Breast epithelium (tissue), 4 donors: Measurements from ENCODE around the gene RAPGEF1. TPM values are rescaled to one million over a fixed set of nuclear protein-coding genes. Genes with fewer than 3 reads are reported as not detected.

Experiments used
- DNase-seq, 2 donors: peaks; one replicate each; pipeline ENCODE4 v3.0.0-alpha.2; 2019; ENCODE audit warnings: low spot score in 2 of 2
- H3K27ac ChIP-seq, 2 donors: fragments of 200-600 bp; sonication (generic) in 1 of 2; one replicate each; pipeline ENCODE4 v1.5.1; 2016 to 2019; ENCODE audit warnings: mild to moderate bottlenecking in 1 of 2
- H3K27me3 ChIP-seq, 2 donors: fragments of 200-600 bp; sonication (generic) in 1 of 2; one replicate each; pipeline versions ENCODE4 v1.5.1 to v1.6.0; 2017 to 2019; ENCODE audit warnings: control low read depth in 1 of 2, mild to moderate bottlenecking in 1 of 2
- H3K36me3 ChIP-seq: fragments of 200-600 bp; one replicate; pipeline ENCODE4 v1.5.1; 2019
- H3K4me1 ChIP-seq, 2 donors: fragments of 200-600 bp; sonication (generic); one replicate each; pipeline ENCODE4 v1.5.1; 2016 to 2019; ENCODE audit warnings: control low read depth in 1 of 2
- H3K4me3 ChIP-seq, 3 donors: fragments of 200-600 bp; sonication (generic); 1 replicate in 2 of 3; 2 replicates in 1 of 3; pipeline ENCODE4 v1.5.1; 2016 to 2019; ENCODE audit warnings: mild to moderate bottlenecking in 3 of 3, moderate library complexity in 2 of 3
- H3K9me3 ChIP-seq, 2 donors: fragments of 200-600 bp; sonication (generic) in 1 of 2; one replicate each; pipeline ENCODE4 v1.5.1; 2016 to 2019; ENCODE audit warnings: control low read depth in 1 of 2
- POLR2A ChIP-seq: fragments of 450-650 bp; IDR thresholded peaks from one replicate; pipeline ENCODE4 v1.6.1; 2016; ENCODE audit warnings: antibody characterized with exemption, mild to moderate bottlenecking, moderate library complexity
- POLR2AphosphoS5 ChIP-seq, 3 donors: sonication (generic); formaldehyde crosslinking; IDR thresholded peaks; one replicate each; pipeline ENCODE4 v1.6.1; 2017; ENCODE audit warnings: antibody characterized with exemption in 3 of 3
- intact Hi-C: fragments of 100-400 bp; cut with DNase I; formaldehyde crosslinking; loops from one replicate; pipeline ENCODE4 v1.15.1; 2023; ENCODE audit warnings: low total_unique reads
- total RNA-seq, 3 donors: library from RNA; depleted of rRNA; stranded (reverse); fragments of >200 nt; gene quantifications; one replicate each; pipeline ENCODE4 v1.1.0, GENCODE V29; 2016
- TF ChIP-seq, protein P1 (sequence below), 3 donors: fragments of 450-650 bp; IDR thresholded peaks; one replicate each; pipeline ENCODE4 v1.5.1; 2016 to 2017; ENCODE audit warnings: antibody characterized with exemption in 3 of 3, mild to moderate bottlenecking in 3 of 3, moderate library complexity in 3 of 3

The RAPGEF1 gene
- total RNA-seq, 3 donors from 2014 or later, result 35.3 to 38.0 (median 37.3) TPM

DNA sequence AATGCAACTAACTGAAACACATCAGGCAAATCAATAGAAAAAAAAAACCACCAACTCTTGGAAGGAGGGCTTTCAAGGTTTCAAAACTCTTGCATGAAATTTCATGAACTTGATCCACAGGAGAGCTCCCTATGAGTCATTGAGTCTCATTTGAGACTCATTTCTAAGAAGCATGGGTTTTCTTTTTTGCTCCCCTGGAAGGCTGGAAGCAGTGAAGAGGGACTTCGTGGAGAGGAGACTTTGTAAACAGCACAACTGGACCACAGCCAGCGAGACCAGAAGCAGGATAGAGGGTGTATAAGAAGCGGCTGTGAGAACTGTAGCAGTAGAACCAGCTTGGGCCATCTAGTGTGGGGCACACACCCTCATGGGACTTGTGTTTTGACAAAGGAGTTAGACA is 41.2 kb upstream of the RAPGEF1 start:
- H3K4me3 ChIP-seq, result no peak overlapping the region
- no peaks in the 10 kb centered on the region for H3K36me3 ChIP-seq
- peaks cover 0 to 17% of the 10 kb centered on the region in 2 donors for H3K27me3 ChIP-seq

DNA sequence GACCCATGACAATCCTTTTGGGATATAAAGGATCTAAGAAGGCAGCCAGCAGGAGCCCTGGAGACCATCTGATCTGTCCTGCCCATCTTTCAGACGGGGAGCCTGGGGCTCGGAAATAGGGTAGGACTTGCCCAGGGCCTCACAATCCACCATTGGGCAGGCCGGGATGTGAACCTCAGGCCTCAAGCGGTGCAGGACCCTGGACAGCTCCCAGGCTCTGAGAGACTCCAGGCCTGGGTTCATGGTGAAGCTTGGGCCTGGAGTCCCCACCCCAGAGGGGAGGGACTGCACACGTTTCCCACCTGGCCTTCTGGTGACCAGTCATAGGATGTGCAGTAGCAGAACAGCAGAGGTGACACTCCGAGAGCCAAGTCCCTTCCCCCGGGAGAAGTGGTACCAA is 36.6 kb upstream of the RAPGEF1 start:
- Histone ChIP-seq H3K27ac (no peak overlapping the region), H3K36me3 (no peaks in the 10 kb centered on the region), H3K27me3 (peaks cover 0 to 7% of the 10 kb centered on the region in 2 donors), H3K4me3 (no peak overlapping the region), H3K4me1 (no peaks in the 10 kb centered on the region), H3K9me3 (no peaks in the 10 kb centered on the region)
- TF ChIP-seq, protein P1, sequence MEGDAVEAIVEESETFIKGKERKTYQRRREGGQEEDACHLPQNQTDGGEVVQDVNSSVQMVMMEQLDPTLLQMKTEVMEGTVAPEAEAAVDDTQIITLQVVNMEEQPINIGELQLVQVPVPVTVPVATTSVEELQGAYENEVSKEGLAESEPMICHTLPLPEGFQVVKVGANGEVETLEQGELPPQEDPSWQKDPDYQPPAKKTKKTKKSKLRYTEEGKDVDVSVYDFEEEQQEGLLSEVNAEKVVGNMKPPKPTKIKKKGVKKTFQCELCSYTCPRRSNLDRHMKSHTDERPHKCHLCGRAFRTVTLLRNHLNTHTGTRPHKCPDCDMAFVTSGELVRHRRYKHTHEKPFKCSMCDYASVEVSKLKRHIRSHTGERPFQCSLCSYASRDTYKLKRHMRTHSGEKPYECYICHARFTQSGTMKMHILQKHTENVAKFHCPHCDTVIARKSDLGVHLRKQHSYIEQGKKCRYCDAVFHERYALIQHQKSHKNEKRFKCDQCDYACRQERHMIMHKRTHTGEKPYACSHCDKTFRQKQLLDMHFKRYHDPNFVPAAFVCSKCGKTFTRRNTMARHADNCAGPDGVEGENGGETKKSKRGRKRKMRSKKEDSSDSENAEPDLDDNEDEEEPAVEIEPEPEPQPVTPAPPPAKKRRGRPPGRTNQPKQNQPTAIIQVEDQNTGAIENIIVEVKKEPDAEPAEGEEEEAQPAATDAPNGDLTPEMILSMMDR (IDR thresholded peaks at IDR 0.05), result no peak
- TF ChIP-seq POLR2A (no peak), POLR2AphosphoS5 (IDR thresholded peaks at IDR 0.05) (no peak)
- no peak for DNase-seq
- intact Hi-C loops, result no loop called here

More for the DNA sequence above, 41.2 kb upstream of the RAPGEF1 start:
- intact Hi-C loops, result no loop called here
- H3K4me1 ChIP-seq, result no peaks in the 10 kb centered on the region
- no peak for DNase-seq
- peaks cover 0 to 3% of the 10 kb centered on the region in 2 donors for H3K9me3 ChIP-seq
- TF ChIP-seq, protein P1 (IDR thresholded peaks at IDR 0.05), result no peak
- no peak for TF ChIP-seq POLR2A
- no peak overlapping the region for H3K27ac ChIP-seq

DNA sequence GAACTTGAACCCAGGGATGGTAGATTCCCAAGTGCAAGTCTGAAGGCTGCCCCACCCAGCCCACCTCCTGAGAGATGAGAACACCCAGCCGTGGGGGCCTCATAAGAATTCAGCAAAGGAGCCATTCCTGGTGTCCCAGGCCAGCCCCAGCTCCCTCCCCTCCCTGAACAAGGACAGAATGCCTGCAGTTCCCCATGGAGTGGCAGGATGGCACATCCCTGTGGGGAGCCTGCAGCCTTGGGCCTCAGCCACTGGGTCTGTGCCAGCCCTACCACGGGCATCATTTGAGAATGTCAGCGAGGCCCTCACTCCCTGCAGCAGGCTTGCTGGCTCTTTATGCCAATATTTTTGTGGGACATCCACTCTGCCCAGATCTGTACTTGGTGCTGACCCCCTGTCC is 36.2 kb upstream of the RAPGEF1 start:
- Histone ChIP-seq H3K27me3 (peaks cover 0 to 8% of the 10 kb centered on the region in 2 donors), H3K27ac (no peak overlapping the region), H3K4me1 (no peaks in the 10 kb centered on the region), H3K4me3 (no peak overlapping the region), H3K9me3 (no peaks in the 10 kb centered on the region), H3K36me3 (no peaks in the 10 kb centered on the region)
- TF ChIP-seq, protein P1 (IDR thresholded peaks at IDR 0.05), result no peak
- TF ChIP-seq POLR2AphosphoS5 (IDR thresholded peaks at IDR 0.05) (no peak), POLR2A (no peak)
- no peak for DNase-seq
- intact Hi-C loops, result no loop called here

DNA sequence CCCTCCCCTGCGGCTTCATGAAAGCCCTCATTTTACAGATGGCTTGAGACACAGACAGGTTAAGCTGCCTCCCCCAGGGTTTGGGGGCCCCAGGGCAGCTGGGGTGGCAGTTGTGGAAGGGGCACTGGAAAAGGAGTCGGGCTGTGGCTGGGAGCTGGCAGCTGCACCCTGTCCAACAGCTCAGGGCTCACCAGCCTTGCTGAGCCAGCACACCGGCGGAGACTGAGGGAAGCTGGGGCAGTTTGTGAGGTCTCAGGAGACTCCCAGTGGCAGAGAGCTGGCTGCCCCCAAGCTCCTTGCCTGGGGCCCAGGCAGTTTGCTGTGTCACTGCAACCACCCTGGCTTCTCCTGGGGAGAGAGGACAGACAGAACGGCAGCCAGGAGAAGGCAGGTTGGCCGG is 34.8 kb upstream of the RAPGEF1 start:
- no peak overlapping the region for H3K4me3 ChIP-seq
- H3K27ac ChIP-seq, result no peak overlapping the region
- intact Hi-C loops, result no loop called here
- H3K9me3 ChIP-seq, result no peaks in the 10 kb centered on the region
- DNase-seq, result no peak
- no peaks in the 10 kb centered on the region for H3K36me3 ChIP-seq
- peaks cover 0 to 11% of the 10 kb centered on the region in 2 donors for H3K27me3 ChIP-seq
- H3K4me1 ChIP-seq, result no peaks in the 10 kb centered on the region
- TF ChIP-seq POLR2AphosphoS5 (IDR thresholded peaks at IDR 0.05) (no peak), POLR2A (no peak)
- TF ChIP-seq, protein P1 (IDR thresholded peaks at IDR 0.05), result no peak

DNA sequence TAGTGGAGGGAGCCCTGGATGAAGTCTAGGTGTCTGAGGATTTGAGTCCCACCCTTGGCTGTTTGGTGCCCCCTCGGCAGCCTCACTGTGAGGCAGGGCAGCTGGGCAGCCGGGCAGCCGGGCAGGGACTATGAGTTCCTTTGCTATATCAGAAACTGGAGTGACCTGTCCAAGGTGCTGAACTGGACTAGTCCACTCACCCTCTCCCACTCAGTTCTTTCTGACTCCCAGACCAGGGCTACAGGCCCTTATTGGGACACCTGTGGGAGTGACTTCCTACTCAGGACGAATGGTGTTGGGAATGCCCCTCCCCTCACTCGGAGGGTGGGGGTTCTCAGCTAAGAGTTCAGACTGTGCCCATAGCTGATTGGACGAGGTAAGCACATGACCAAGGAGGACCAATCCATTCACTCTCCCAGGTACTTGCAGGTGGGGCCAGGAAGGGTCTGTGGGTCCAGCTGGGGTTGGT is 34.1 kb upstream of the RAPGEF1 start:
- DNase-seq, result no peak

More for the DNA sequence above, 34.1 kb upstream of the RAPGEF1 start:
- H3K36me3 ChIP-seq, result no peaks in the 10 kb centered on the region
- peaks cover 0 to 11% of the 10 kb centered on the region in 2 donors for H3K27me3 ChIP-seq
- H3K27ac ChIP-seq, result no peak overlapping the region
- no peaks in the 10 kb centered on the region for H3K4me1 ChIP-seq
- no peaks in the 10 kb centered on the region for H3K9me3 ChIP-seq
- TF ChIP-seq, protein P1 (IDR thresholded peaks at IDR 0.05), result no peak
- TF ChIP-seq POLR2AphosphoS5 (IDR thresholded peaks at IDR 0.05) (no peak), POLR2A (no peak)
- intact Hi-C loops, result no loop called here
- H3K4me3 ChIP-seq, result no peak overlapping the region
